Heart left ventricle (tissue), 13 donors: ENCODE measurements around the gene ZBTB20.

ENCODE experiments used
- POLR2A ChIP-seq, 2 donors: fragments of 450-650 bp; IDR thresholded peaks; one replicate each; pipeline ENCODE4 v1.6.1; 2017; ENCODE audit warnings: antibody characterized with exemption in 2 of 2, mild to moderate bottlenecking in 2 of 2, moderate library complexity in 2 of 2
- TF ChIP-seq, protein P1 (sequence below), 12 donors: fragments of 200-600 bp; sonication (generic) in 4 of 12; IDR thresholded peaks; one replicate each; pipeline versions ENCODE4 v1.5.0 to v1.8.0; 2018 to 2022; ENCODE audit warnings: antibody characterized with exemption in 12 of 12, mild to moderate bottlenecking in 5 of 12
- donor health status: ischemic (EF 13 %, LVEDD 7.1; RV severe dilation, severe dysfunction).
- donor health status: DM: no; HTN: yes; CAD: no.
- donor health status: DM: no; HTN: no; CAD: no.
- donor health status: ischemic (EF 25% LVEDD 6.9; RV normal size, moderate dysfunction).
- donor health status: ischemic (EF 25% LVEDD 5.7; RV mildly dilated, moderate dysfunction).
- donor health status: ischemic (EF 35%, LVEDD 5.7; RV mildly dilated, moderate dysfunction).
- donor health status: nonischemic (EF 11% LVEDD 7.7; RV severe dilation, severe dysfunction).
- donor health status: DM: yes; HTN: yes; CAD: no.
- donor health status: PGD.
- donor health status: ischemic (EF 29% LVEDD 5.4; RV normal size, mild dysfunction).
- donor health status: nonischemic (EF 23%, LVEDD 6.1; RV moderate dilation, normal function).

DNA sequence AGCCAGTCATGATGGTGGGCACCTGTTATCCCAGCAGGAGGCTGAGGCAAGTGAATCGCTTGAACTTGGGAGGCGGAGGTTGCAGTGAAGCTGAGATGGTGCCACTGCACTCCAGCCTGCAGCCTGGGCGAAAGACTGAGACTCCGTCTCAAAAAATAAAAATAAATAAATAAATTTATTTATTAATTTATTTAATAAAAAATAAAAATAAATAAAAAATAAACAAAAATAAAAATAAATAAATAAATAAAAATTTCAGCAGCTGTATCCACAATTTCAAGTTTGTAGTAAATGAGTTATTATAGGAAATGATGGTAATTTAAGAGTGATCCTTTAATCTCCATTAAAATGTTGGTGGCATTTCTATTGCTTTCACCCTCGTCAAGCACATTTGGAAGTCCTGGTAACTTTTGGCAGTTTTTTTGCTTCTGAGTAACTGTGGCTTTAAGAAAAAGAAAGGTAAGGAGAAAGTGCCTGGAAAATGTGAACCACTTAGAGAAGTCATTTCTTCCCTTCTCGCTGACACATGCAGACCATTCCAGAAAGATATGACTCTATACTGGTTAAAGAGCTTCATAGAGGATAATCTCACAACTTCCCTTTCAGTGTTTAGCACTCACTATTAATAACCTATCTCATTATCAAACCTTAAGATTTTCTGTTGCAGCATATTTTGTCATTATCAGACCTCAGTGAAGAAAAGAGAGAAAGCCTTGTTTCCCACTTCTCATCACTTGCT is 556.6 kb downstream of the ZBTB20 start:
- TF ChIP-seq, protein P1, sequence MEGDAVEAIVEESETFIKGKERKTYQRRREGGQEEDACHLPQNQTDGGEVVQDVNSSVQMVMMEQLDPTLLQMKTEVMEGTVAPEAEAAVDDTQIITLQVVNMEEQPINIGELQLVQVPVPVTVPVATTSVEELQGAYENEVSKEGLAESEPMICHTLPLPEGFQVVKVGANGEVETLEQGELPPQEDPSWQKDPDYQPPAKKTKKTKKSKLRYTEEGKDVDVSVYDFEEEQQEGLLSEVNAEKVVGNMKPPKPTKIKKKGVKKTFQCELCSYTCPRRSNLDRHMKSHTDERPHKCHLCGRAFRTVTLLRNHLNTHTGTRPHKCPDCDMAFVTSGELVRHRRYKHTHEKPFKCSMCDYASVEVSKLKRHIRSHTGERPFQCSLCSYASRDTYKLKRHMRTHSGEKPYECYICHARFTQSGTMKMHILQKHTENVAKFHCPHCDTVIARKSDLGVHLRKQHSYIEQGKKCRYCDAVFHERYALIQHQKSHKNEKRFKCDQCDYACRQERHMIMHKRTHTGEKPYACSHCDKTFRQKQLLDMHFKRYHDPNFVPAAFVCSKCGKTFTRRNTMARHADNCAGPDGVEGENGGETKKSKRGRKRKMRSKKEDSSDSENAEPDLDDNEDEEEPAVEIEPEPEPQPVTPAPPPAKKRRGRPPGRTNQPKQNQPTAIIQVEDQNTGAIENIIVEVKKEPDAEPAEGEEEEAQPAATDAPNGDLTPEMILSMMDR (IDR thresholded peaks at IDR 0.05): no peak
- no peak for TF ChIP-seq POLR2A (IDR thresholded peaks at IDR 0.05)
